Measurements from ENCODE around the gene ITM2C. TPM values are rescaled to one million over a fixed set of nuclear protein-coding genes. Genes with fewer than 3 reads are reported as not detected.

ITM2C gene
- polyA plus RNA-seq, 3 donors: 1.4 to 3.2 (median 2.9) TPM

DNA sequence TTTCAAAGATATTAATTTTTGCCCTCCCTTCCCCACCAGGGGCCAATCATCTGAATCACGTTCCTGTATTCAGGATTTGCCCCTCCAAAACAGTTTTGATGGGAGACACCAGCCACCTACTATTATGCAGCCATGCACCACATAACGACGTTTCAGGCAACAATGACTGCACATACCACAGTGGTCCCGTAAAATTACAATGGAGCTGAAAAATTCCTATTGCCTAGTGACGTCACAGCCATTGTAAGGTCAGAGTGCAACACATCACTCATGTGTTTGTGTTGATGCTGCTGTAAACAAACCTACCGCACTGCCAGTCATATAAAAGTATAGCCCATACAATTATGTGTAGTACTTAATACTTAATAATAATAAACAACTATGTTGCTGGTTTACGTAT is 22.6 kb downstream of the ITM2C start:
- peaks cover 3 to 10% (median 7%) of the 10 kb centered on the region in 7 donors for H3K9me3 Mint-ChIP-seq
- peaks cover 1 to 3% (median 2%) of the 10 kb centered on the region in 3 donors for H3K27me3 Mint-ChIP-seq (ENCODE audit: low read depth in 3 of 3)
- DNase-seq: no peak
- Histone ChIP-seq H3K4me3 (replicated peaks in 1 of 3; ENCODE audit: low read depth in 2 of 3, low read length in 3 of 3) (no peak overlapping the region), H4K20me1 (ENCODE audit: insufficient read depth, low read length) (no peaks in the 10 kb centered on the region), H2AFZ (ENCODE audit: insufficient read depth, low read depth, low read length, poor library complexity, severe bottlenecking) (no peak overlapping the region), H3K79me2 (ENCODE audit: insufficient read depth, low read length) (no peaks in the 10 kb centered on the region), H3K27ac (ENCODE audit: low read depth in 1 of 2, low read length in 2 of 2) (no peak overlapping the region), H3K4me1 (ENCODE audit: control insufficient read depth in 1 of 2, insufficient read depth in 2 of 2, low read length in 2 of 2) (no peaks in the 10 kb centered on the region), H3K27me3 (ENCODE audit: control insufficient read depth in 2 of 2, insufficient read depth in 2 of 2, low read length in 2 of 2) (no peaks in the 10 kb centered on the region), H3K9ac (ENCODE audit: insufficient read depth, low read length, poor library complexity, severe bottlenecking) (no peak overlapping the region), H3K4me2 (replicated peaks; ENCODE audit: extremely low read depth, low read length, poor library complexity, severe bottlenecking) (no peak overlapping the region), H3K36me3 (replicated peaks in 1 of 2; ENCODE audit: control insufficient read depth in 1 of 2, insufficient read depth in 2 of 2, low read length in 2 of 2) (no peaks in the 10 kb centered on the region), H3K9me3 (replicated peaks in 1 of 2; ENCODE audit: control insufficient read depth in 1 of 2, insufficient read depth in 1 of 2, low read length in 2 of 2) (peaks cover 0 to 8% of the 10 kb centered on the region in 2 donors)
- H3K4me1 Mint-ChIP-seq: peaks cover 9% of the 10 kb centered on the region
- H3K27ac Mint-ChIP-seq: no peak overlapping the region
- TF ChIP-seq, protein P1, sequence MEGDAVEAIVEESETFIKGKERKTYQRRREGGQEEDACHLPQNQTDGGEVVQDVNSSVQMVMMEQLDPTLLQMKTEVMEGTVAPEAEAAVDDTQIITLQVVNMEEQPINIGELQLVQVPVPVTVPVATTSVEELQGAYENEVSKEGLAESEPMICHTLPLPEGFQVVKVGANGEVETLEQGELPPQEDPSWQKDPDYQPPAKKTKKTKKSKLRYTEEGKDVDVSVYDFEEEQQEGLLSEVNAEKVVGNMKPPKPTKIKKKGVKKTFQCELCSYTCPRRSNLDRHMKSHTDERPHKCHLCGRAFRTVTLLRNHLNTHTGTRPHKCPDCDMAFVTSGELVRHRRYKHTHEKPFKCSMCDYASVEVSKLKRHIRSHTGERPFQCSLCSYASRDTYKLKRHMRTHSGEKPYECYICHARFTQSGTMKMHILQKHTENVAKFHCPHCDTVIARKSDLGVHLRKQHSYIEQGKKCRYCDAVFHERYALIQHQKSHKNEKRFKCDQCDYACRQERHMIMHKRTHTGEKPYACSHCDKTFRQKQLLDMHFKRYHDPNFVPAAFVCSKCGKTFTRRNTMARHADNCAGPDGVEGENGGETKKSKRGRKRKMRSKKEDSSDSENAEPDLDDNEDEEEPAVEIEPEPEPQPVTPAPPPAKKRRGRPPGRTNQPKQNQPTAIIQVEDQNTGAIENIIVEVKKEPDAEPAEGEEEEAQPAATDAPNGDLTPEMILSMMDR (IDR thresholded peaks at IDR 0.05): no peak
- WGBS (ENCODE audit: insufficient coverage): 97% methylated on average over 5 of the region's 7 CpGs
- H3K36me3 Mint-ChIP-seq: no peaks in the 10 kb centered on the region
- intact Hi-C loops (cut with micrococcal nuclease): no loop called here
- H3K4me3 Mint-ChIP-seq: no peak overlapping the region

DNA sequence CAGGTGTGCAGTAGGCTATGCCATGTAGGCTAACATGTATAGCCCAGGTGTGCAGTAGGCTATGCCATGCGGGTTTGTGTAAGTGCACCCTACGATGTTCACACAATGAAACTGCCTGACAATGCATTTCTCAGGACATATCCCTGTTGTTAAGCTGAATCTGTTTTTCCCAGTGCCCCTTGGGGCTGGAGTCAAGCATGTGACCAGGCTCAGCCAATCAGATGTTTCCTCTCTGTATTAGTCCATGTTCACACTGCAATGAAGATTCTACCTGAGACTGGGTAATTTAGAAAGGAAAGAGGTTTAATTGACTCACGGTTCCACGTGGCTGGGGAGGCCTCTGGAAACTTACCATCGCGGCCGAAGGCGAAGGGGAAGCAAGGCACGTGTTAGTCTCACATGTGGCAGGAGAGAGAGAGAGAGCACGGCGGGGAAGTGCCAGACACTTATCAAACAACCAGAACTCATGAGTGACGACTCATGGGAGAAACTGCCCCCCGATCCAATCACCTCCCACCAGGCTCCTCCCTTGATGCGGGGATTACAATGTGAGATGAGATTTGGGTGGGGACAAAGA is 24.2 kb downstream of the ITM2C start:
- Histone ChIP-seq H3K9me3 (replicated peaks in 1 of 2; ENCODE audit: control insufficient read depth in 1 of 2, insufficient read depth in 1 of 2, low read length in 2 of 2) (peaks cover 0 to 8% of the 10 kb centered on the region in 2 donors), H3K79me2 (ENCODE audit: insufficient read depth, low read length) (no peaks in the 10 kb centered on the region), H3K36me3 (replicated peaks in 1 of 2; ENCODE audit: control insufficient read depth in 1 of 2, insufficient read depth in 2 of 2, low read length in 2 of 2) (no peaks in the 10 kb centered on the region), H3K27ac (ENCODE audit: low read depth in 1 of 2, low read length in 2 of 2) (no peak overlapping the region), H4K20me1 (ENCODE audit: insufficient read depth, low read length) (no peaks in the 10 kb centered on the region), H3K4me3 (replicated peaks in 1 of 3; ENCODE audit: low read depth in 2 of 3, low read length in 3 of 3) (no peak overlapping the region), H3K4me1 (ENCODE audit: control insufficient read depth in 1 of 2, insufficient read depth in 2 of 2, low read length in 2 of 2) (peaks cover 3 to 4% of the 10 kb centered on the region in 2 donors), H3K9ac (ENCODE audit: insufficient read depth, low read length, poor library complexity, severe bottlenecking) (no peak overlapping the region), H3K4me2 (replicated peaks; ENCODE audit: extremely low read depth, low read length, poor library complexity, severe bottlenecking) (no peak overlapping the region), H2AFZ (ENCODE audit: insufficient read depth, low read depth, low read length, poor library complexity, severe bottlenecking) (no peak overlapping the region), H3K27me3 (ENCODE audit: control insufficient read depth in 2 of 2, insufficient read depth in 2 of 2, low read length in 2 of 2) (no peaks in the 10 kb centered on the region)
- H3K4me1 Mint-ChIP-seq: peaks cover 18% of the 10 kb centered on the region
- peaks cover 4 to 13% (median 9%) of the 10 kb centered on the region in 7 donors for H3K9me3 Mint-ChIP-seq
- peak overlapping the region in 1 of 7 donors; percentile 36 for H3K27ac Mint-ChIP-seq
- peaks cover 1 to 3% (median 2%) of the 10 kb centered on the region in 3 donors for H3K27me3 Mint-ChIP-seq (ENCODE audit: low read depth in 3 of 3)
- TF ChIP-seq, protein P1 (IDR thresholded peaks at IDR 0.05): no peak
- 90% methylated on average over 5 of the region's 14 CpGs for WGBS (ENCODE audit: insufficient coverage)
- H3K4me3 Mint-ChIP-seq: no peak overlapping the region
- no peak for DNase-seq
- intact Hi-C loops (cut with micrococcal nuclease): no loop called here
- no peaks in the 10 kb centered on the region for H3K36me3 Mint-ChIP-seq

All from CD14-positive monocyte (primary cell).